Measurements from ENCODE around the gene SDHAF3.

DNA sequence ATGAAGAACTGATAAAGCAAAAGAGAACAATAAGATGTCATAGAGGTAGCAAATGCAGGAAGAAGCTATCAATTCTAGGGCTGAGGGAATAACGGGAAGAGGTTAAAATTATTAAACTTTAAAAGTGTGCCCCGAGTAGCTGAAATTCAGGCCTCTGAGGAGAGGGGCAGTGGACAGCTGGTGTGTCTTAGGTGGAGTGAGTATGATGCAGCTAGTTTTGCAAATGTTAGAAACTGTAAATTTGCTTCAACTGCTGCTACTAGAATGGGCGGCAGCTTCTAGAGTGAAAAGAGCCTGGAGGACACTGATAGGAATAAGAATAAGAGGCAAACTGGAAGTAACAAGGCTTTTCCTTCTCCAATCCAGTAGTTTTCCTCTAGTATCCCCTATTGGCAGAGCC, 87.3 kb downstream of the SDHAF3 start:
- no peak for TF ChIP-seq ZNF561 (tag by site-specific recombination; IDR thresholded peaks at IDR 0.05; ENCODE audit: borderline replicate concordance)
- TF ChIP-seq, protein P1, sequence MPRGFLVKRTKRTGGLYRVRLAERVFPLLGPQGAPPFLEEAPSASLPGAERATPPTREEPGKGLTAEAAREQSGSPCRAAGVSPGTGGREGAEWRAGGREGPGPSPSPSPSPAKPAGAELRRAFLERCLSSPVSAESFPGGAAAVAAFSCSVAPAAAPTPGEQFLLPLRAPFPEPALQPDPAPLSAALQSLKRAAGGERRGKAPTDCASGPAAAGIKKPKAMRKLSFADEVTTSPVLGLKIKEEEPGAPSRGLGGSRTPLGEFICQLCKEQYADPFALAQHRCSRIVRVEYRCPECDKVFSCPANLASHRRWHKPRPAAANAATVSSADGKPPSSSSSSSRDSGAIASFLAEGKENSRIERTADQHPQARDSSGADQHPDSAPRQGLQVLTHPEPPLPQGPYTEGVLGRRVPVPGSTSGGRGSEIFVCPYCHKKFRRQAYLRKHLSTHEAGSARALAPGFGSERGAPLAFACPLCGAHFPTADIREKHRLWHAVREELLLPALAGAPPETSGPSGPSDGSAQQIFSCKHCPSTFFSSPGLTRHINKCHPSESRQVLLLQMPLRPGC (tag by site-specific recombination; IDR thresholded peaks at IDR 0.05) = no peak
- no peak for TF ChIP-seq ZNF830 (tag by site-specific recombination; IDR thresholded peaks at IDR 0.05; ENCODE audit: low read depth)
- TF ChIP-seq, protein P2, sequence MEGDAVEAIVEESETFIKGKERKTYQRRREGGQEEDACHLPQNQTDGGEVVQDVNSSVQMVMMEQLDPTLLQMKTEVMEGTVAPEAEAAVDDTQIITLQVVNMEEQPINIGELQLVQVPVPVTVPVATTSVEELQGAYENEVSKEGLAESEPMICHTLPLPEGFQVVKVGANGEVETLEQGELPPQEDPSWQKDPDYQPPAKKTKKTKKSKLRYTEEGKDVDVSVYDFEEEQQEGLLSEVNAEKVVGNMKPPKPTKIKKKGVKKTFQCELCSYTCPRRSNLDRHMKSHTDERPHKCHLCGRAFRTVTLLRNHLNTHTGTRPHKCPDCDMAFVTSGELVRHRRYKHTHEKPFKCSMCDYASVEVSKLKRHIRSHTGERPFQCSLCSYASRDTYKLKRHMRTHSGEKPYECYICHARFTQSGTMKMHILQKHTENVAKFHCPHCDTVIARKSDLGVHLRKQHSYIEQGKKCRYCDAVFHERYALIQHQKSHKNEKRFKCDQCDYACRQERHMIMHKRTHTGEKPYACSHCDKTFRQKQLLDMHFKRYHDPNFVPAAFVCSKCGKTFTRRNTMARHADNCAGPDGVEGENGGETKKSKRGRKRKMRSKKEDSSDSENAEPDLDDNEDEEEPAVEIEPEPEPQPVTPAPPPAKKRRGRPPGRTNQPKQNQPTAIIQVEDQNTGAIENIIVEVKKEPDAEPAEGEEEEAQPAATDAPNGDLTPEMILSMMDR (tag by site-specific recombination; IDR thresholded peaks at IDR 0.05) = no peak
- TF ChIP-seq ZBTB8A (tag by site-specific recombination; IDR thresholded peaks at IDR 0.05) = no peak
- TF ChIP-seq, protein P3, sequence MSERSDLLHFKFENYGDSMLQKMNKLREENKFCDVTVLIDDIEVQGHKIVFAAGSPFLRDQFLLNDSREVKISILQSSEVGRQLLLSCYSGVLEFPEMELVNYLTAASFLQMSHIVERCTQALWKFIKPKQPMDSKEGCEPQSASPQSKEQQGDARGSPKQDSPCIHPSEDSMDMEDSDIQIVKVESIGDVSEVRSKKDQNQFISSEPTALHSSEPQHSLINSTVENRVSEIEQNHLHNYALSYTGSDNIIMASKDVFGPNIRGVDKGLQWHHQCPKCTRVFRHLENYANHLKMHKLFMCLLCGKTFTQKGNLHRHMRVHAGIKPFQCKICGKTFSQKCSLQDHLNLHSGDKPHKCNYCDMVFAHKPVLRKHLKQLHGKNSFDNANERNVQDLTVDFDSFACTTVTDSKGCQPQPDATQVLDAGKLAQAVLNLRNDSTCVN (tag by site-specific recombination; optimal IDR thresholded peaks at IDR 0.05) = no peak
- TF ChIP-seq ZNF138 (tag by site-specific recombination; IDR thresholded peaks at IDR 0.05; ENCODE audit: borderline replicate concordance) = no peak
- TF ChIP-seq, protein P4, sequence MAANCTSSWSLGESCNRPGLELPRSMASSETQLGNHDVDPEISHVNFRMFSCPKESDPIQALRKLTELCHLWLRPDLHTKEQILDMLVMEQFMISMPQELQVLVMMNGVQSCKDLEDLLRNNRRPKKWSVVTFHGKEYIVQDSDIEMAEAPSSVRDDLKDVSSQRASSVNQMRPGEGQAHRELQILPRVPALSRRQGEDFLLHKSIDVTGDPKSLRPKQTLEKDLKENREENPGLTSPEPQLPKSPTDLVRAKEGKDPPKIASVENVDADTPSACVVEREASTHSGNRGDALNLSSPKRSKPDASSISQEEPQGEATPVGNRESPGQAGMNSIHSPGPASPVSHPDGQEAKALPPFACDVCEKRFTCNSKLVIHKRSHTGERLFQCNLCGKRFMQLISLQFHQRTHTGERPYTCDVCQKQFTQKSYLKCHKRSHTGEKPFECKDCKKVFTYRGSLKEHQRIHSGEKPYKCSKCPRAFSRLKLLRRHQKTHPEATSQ (tag by site-specific recombination; IDR thresholded peaks at IDR 0.05) = no peak
- TF ChIP-seq ZNF24 (tag by site-specific recombination; IDR thresholded peaks at IDR 0.05) = no peak
- TF ChIP-seq, protein P5, sequence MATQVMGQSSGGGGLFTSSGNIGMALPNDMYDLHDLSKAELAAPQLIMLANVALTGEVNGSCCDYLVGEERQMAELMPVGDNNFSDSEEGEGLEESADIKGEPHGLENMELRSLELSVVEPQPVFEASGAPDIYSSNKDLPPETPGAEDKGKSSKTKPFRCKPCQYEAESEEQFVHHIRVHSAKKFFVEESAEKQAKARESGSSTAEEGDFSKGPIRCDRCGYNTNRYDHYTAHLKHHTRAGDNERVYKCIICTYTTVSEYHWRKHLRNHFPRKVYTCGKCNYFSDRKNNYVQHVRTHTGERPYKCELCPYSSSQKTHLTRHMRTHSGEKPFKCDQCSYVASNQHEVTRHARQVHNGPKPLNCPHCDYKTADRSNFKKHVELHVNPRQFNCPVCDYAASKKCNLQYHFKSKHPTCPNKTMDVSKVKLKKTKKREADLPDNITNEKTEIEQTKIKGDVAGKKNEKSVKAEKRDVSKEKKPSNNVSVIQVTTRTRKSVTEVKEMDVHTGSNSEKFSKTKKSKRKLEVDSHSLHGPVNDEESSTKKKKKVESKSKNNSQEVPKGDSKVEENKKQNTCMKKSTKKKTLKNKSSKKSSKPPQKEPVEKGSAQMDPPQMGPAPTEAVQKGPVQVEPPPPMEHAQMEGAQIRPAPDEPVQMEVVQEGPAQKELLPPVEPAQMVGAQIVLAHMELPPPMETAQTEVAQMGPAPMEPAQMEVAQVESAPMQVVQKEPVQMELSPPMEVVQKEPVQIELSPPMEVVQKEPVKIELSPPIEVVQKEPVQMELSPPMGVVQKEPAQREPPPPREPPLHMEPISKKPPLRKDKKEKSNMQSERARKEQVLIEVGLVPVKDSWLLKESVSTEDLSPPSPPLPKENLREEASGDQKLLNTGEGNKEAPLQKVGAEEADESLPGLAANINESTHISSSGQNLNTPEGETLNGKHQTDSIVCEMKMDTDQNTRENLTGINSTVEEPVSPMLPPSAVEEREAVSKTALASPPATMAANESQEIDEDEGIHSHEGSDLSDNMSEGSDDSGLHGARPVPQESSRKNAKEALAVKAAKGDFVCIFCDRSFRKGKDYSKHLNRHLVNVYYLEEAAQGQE (tag by site-specific recombination; IDR thresholded peaks at IDR 0.05) = no peak

Data from HEK293 (cell line).